HCT116 (cell line): Measurements from ENCODE around the gene SVIP.

ENCODE experiments used
- CTCF ChIP-seq, 3 experiments: fragments of 200-600 bp in 1 of 3; sonication (generic) in 1 of 3; IDR thresholded peaks in 2 of 3; conservative IDR thresholded peaks in 1 of 3; 2 replicates each; pipeline ENCODE4 v1.5.1; 2012 to 2017; ENCODE audit warnings: low read depth in 2 of 3, low read length in 2 of 3, antibody characterized with exemption in 1 of 3, borderline replicate concordance in 1 of 3, control low read depth in 1 of 3, mild to moderate bottlenecking in 1 of 3, mixed read lengths in 1 of 3, mixed run types in 1 of 3, moderate library complexity in 1 of 3; ENCODE audit not compliant: insufficient read depth in 1 of 3
- EZH2phosphoT487 ChIP-seq: fragments of 200-600 bp; IDR thresholded peaks from 2 replicates; pipeline ENCODE4 v1.6.1; 2018; ENCODE audit warnings: antibody characterized with exemption, borderline replicate concordance
- JUND ChIP-seq: IDR thresholded peaks from 2 replicates; pipeline ENCODE4 v1.6.1; 2012
- MAX ChIP-seq: IDR thresholded peaks from 2 replicates; pipeline ENCODE4 v1.6.1; 2012
- RAD21 ChIP-seq: IDR thresholded peaks from 2 replicates; pipeline ENCODE4 v1.6.1; 2012; ENCODE audit warnings: low read depth, mild to moderate bottlenecking
- SIN3A ChIP-seq: IDR thresholded peaks from 2 replicates; pipeline ENCODE4 v1.6.1; 2012; ENCODE audit warnings: low read depth
- YY1 ChIP-seq: IDR thresholded peaks from 2 replicates; pipeline ENCODE4 v1.6.1; 2011; ENCODE audit warnings: low read length, low read depth, moderate library complexity, mild to moderate bottlenecking; ENCODE audit not compliant: insufficient replicate concordance; ENCODE audit errors: extremely low read depth

DNA sequence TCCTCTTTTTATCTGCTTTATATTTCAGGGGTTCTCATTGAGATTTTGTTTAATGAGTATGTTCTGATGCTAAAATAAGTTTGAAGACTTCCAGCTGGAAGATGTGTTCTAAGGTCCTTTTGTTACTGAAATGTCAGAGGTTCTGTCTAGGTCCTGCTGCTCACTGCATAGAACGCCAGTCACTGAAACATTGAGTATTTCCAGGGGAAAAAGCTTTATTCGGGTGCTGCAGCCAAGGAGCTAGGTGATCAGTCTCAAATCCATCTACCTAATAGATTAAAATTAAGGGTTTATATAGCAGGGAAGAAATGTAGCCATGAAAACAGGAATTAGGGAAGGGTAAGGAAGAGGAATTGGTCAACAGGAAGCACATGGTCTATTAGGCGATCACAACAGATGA lies 19.7 kb downstream of the SVIP start:
- TF ChIP-seq MAX (no peak), CTCF (IDR thresholded peaks at IDR 0.05 in 2 of 3, conservative IDR thresholded peaks at IDR 0.05 in 1 of 3; ENCODE audit: borderline replicate concordance in 1 of 3, insufficient read depth in 1 of 3, low read depth in 2 of 3, low read length in 2 of 3) (no peak), SIN3A (no peak), YY1 (no peak), EZH2phosphoT487 (no peak), RAD21 (no peak), JUND (no peak)
